ENCODE results near the gene PDE9A.

- TF ChIP-seq POLR2A (IDR thresholded peaks at IDR 0.05) (no peak), CTCF (IDR thresholded peaks at IDR 0.05) (no peak)
These were observed 3.5 kb downstream of the PDE9A start for GRCh38 chr21:42656872-42657271.

Measured in breast epithelium (tissue), 3 donors.